Measurements from ENCODE around the gene GABARAPL2.

GRCh38 chr16:75519175-75519574 lies 47.0 kb upstream of the GABARAPL2 start:
- no peak for TF ChIP-seq CTCF (conservative IDR thresholded peaks at IDR 0.05 in 1 of 2, IDR thresholded peaks at IDR 0.05 in 1 of 2; ENCODE audit: extremely low read depth in 1 of 2, insufficient read depth in 1 of 2, low read depth in 1 of 2, low read length in 2 of 2)
- no peak for TF ChIP-seq EZH2 (IDR thresholded peaks at IDR 0.05; ENCODE audit: borderline replicate concordance, low read length)
